Measurements from ENCODE around the gene AKT3.

The AKT3 gene

DNA sequence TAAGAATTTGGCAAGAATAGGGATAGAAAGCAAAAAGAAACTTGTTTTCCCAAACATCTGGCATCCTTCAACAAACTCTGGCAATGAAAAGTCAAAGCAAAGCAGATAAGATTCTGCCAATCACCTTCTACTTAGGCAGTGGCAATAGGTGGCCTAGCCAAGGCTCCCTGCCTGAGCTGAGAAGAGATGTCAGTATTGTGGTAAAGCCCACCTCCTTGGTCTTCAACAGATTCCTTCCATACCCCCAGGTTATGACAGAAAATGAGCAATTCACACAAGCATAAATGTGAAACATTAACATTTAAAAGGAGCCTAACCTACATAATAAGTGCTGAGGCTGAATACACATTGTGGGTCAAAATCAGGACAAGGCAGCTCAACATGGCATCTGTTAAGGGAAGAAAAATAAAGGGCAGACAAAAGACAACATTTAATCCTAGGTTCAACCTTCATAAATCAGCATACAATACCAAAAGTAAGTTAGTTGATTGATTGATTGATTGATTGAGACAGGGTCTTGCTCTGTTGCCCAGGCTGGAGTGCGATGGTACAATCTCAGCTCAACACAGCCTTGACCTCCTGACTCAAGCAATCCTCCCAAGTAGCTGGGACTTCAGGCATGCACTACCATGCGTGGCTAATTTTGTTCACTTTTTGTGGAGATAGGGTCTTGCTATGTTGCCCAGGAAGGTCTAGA, 123.1 kb downstream of the AKT3 start:
- no peak for TF ChIP-seq CTCF (IDR thresholded peaks at IDR 0.05; ENCODE audit: borderline replicate concordance, control extremely low read depth, extremely low read depth, insufficient read depth, missing control alignments)
- in situ Hi-C loops (cut with MboI; ENCODE audit: low sequenced_read_pairs, unreplicated experiment) = loop anchor here (25.0 kb wide), 2 partner anchors 390 to 535 kb away; no protein-coding TSS in a partner anchor
- DNase-seq (ENCODE audit: low spot score) = no peak

- in situ Hi-C loops (cut with MboI; ENCODE audit: low sequenced_read_pairs, unreplicated experiment) = loop anchor here (25.0 kb wide), 2 partner anchors 389 to 536 kb away; no protein-coding TSS in a partner anchor
- no peak for TF ChIP-seq CTCF (IDR thresholded peaks at IDR 0.05; ENCODE audit: borderline replicate concordance, control extremely low read depth, extremely low read depth, insufficient read depth, missing control alignments)
- no peak for DNase-seq (ENCODE audit: low spot score)
Measured at GRCh38 chr1:243725846-243726245, 124.2 kb downstream of the AKT3 start.

- DNase-seq (ENCODE audit: low spot score) = no peak
- in situ Hi-C loops (cut with MboI; ENCODE audit: low sequenced_read_pairs, unreplicated experiment) = loop anchor here (25.0 kb wide), 2 partner anchors 388 to 537 kb away; no protein-coding TSS in a partner anchor
- TF ChIP-seq CTCF (IDR thresholded peaks at IDR 0.05; ENCODE audit: borderline replicate concordance, control extremely low read depth, extremely low read depth, insufficient read depth, missing control alignments) = no peak
Measured at GRCh38 chr1:243725075-243725474, 125.0 kb downstream of the AKT3 start.

GRCh38 chr1:243723458-243724043, 126.5 kb downstream of the AKT3 start:
- in situ Hi-C loops (cut with MboI; ENCODE audit: low sequenced_read_pairs, unreplicated experiment) = no loop called here
- TF ChIP-seq CTCF (IDR thresholded peaks at IDR 0.05; ENCODE audit: borderline replicate concordance, control extremely low read depth, extremely low read depth, insufficient read depth, missing control alignments) = no peak

DNA sequence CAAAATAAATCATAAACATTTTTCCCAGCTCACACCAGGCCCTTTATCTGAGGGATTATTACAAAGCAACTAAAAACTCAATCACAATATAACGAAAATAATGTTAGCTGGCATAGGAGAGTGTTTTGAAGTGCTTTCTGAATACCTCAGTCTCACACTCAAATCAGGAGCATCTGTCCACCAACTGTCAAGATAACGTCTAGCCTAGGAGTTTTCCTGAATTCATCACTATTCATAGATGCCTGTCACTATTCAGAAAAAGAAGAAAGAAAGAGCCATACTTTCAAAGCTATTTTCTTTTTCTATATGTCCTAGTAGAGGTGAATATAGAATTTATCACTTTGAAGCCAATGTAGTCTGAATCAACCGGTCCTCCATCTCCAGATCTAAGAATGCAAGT, 127.0 kb downstream of the AKT3 start:
- no peak for TF ChIP-seq CTCF (IDR thresholded peaks at IDR 0.05; ENCODE audit: borderline replicate concordance, control extremely low read depth, extremely low read depth, insufficient read depth, missing control alignments)
- no peak for DNase-seq (ENCODE audit: low spot score)
- in situ Hi-C loops (cut with MboI; ENCODE audit: low sequenced_read_pairs, unreplicated experiment) = no loop called here

More at GRCh38 chr1:243723458-243724043, 126.5 kb downstream of the AKT3 start:
- no peak for DNase-seq (ENCODE audit: low spot score)

DNA sequence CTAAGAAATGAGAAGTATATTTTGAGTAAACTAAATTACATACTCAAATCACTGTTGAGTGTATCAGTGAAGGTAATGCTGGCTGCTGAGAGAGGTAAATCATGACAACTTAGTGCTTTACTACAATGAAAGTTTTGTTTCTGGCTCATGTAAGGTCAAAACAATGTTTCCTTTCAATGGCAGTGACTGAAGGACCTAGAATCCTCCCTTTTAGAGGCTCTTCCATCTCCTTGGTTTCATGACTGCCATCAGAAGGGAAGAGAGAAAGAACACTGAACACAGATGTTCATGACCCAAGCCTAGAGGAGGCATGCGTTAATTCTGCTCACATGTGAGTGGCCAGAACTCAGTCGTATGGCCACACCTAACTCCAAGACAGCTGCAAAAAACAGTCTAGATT, 130.6 kb downstream of the AKT3 start:
- no peak for TF ChIP-seq CTCF (IDR thresholded peaks at IDR 0.05; ENCODE audit: borderline replicate concordance, control extremely low read depth, extremely low read depth, insufficient read depth, missing control alignments)
- DNase-seq (ENCODE audit: low spot score) = no peak
- in situ Hi-C loops (cut with MboI; ENCODE audit: low sequenced_read_pairs, unreplicated experiment) = no loop called here

Measured in GM13976 (cell line).